GM06990 (cell line): Measurements from ENCODE around the gene NDUFB8.
"Not testable (repeated sequence)": the region's sequence is repeated elsewhere in the genome, so short reads cannot be mapped to it uniquely, and the experiment has no call there.

Experiments used
- DNase-seq: peaks from one replicate; pipeline ENCODE4 v3.0.0-alpha.2; 2011; ENCODE audit not compliant: insufficient read length; ENCODE audit errors: extremely low read depth
- H3K27me3 ChIP-seq: replicated peaks from 2 replicates; pipeline ENCODE4 v1.6.0; 2011; ENCODE audit warnings: low read length; ENCODE audit not compliant: control insufficient read depth, insufficient read depth
- H3K36me3 ChIP-seq: 2 replicates; pipeline ENCODE4 v1.5.1; 2011; ENCODE audit warnings: low read length; ENCODE audit not compliant: control insufficient read depth, insufficient read depth
- H3K4me3 ChIP-seq: replicated peaks from 2 replicates; pipeline ENCODE4 v1.5.1; 2011; ENCODE audit warnings: low read depth, mild to moderate bottlenecking, control low read depth, low read length
- TF ChIP-seq, protein P1 (sequence below): IDR thresholded peaks from 2 replicates; pipeline ENCODE4 v1.5.1; 2011; ENCODE audit warnings: low read length, control low read depth, mild to moderate bottlenecking, inconsistent platforms; ENCODE audit not compliant: insufficient read depth, poor library complexity, severe bottlenecking

Gene NDUFB8

DNA sequence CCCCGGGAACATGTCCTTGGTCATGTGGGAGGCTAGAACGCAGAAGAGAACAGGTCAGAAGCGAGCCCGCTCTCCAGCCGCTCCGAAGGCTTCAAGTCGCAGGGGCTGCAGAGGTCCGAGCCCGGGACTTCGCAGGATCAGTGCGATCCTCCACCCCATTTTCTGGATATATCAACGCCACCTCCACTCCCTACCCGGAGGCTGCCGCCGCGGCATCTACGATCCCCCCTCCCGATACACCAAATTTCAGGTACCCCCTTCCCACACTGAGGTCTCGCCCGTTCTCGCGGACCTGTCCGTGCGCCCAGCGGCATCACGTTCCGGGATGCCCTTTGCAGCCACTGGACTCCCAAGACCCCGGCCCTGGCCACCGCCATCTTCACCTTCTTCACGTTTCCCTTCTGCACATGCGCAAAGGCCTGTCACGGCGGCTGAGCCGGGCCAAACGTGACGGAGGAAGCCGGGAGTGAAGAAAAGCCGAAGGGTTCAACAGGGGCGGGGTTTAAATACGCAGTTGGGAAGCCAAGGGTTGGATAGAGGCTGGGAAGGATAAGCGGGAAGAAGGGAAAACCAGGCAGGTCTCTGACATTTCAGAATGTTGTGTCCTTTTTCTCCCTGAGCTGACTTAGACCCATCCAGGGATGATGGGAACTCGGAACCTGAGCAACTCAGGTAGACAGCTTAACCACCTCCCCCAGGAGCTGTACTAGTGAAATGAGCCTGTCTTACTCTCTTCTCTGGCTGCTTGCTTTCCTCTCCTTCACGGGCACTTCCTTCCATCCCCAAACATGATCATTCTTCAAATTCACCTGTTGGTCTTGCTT, at the start of gene NDUFB8:
Gene NDUFB8, minus strand, starts transcription at position 397 of the 824 bp plus-strand sequence. Its CDS starts 20 bp downstream, at position 377.
- H3K27me3 ChIP-seq = no peaks in the 10 kb centered on the region
- peak within 1 kb of the TSS; percentile 98 for H3K4me3 ChIP-seq
- peaks cover 12% of the 10 kb centered on the region for H3K36me3 ChIP-seq
- TF ChIP-seq, protein P1, sequence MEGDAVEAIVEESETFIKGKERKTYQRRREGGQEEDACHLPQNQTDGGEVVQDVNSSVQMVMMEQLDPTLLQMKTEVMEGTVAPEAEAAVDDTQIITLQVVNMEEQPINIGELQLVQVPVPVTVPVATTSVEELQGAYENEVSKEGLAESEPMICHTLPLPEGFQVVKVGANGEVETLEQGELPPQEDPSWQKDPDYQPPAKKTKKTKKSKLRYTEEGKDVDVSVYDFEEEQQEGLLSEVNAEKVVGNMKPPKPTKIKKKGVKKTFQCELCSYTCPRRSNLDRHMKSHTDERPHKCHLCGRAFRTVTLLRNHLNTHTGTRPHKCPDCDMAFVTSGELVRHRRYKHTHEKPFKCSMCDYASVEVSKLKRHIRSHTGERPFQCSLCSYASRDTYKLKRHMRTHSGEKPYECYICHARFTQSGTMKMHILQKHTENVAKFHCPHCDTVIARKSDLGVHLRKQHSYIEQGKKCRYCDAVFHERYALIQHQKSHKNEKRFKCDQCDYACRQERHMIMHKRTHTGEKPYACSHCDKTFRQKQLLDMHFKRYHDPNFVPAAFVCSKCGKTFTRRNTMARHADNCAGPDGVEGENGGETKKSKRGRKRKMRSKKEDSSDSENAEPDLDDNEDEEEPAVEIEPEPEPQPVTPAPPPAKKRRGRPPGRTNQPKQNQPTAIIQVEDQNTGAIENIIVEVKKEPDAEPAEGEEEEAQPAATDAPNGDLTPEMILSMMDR = no peak
- peak; percentile 81 for DNase-seq

DNA sequence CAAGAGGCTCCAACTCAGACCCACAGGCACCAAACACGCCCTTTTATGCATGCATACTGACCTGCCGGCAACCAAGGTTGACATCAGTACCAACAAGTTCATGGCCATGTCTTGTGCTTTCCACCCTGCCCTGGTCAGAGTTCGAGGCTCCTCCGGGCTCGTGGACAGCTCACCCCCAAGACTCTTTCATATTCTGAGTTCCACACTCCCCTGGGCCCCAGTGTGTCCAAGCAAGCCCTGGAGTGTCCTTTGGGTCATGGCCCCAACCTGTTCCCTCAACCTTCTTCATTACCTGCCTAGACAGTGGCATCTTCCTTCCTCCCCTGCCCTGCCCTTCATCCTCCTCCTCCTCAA, 46.6 kb upstream of the NDUFB8 start:
- H3K4me3 ChIP-seq = no peak overlapping the region
- H3K36me3 ChIP-seq = no peaks in the 10 kb centered on the region
- TF ChIP-seq, protein P1 = no peak
- no peaks in the 10 kb centered on the region; the same call in none of the 2 replicates for H3K27me3 ChIP-seq
- no peak for DNase-seq

DNA sequence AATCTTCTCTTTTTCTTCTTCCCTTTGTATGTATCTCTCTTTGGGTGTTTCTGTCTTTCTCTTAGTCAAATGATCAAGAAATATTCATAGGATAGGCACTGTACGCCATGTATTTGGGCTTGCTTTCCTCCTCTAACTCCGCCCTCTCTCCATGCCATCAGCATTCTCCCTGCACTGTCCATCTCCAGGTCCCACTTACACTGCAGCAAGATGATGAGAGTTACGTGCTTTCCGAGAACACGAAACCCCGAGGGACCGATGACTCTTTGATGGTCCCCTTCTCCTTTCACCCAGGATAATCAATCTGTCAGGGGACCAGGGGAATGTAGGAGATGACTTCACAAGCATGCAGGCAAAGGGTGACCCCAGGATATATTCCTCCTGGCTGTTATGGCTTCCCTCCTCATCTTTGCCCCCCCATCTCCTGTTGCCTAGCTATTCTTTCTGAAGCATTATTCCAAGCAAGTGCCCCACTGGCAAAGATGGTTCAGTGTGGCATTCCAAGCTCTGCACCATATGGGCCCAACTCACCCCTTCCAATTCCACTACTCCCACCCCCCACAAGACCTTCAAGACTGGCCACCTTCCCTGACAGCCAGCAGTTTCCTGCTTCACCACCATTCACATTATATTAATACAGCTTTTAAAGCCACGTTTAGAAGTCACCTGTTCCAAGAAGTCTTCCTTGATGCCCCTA, 46.1 kb upstream of the NDUFB8 start:
- Histone ChIP-seq H3K27me3 (no peaks in the 10 kb centered on the region; the same call in none of the 2 replicates), H3K4me3 (no peak overlapping the region), H3K36me3 (no peaks in the 10 kb centered on the region)
- TF ChIP-seq, protein P1 = no peak
- no peak for DNase-seq

DNA sequence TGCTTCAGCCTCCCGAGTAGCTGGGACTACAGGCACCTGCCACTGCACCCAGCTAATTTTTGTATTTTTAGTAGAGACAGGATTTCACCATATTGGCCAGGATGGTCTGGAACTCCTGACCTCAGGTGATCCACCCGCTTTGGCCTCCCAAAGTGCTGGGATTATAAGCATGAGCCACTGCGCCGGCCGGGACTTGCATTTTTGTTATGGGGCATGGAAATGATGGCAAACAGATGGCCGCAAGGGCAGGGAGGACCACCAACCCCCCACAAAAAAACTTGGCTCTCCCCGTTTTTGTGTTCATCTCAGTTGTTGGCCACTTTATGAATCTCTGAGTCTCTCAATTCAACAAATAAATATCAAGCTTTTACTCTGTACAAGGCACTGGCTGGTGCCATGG, 45.5 kb upstream of the NDUFB8 start:
- DNase-seq, H3K36me3 ChIP-seq, H3K27me3 ChIP-seq, H3K4me3 ChIP-seq: not testable (repeated sequence)

DNA sequence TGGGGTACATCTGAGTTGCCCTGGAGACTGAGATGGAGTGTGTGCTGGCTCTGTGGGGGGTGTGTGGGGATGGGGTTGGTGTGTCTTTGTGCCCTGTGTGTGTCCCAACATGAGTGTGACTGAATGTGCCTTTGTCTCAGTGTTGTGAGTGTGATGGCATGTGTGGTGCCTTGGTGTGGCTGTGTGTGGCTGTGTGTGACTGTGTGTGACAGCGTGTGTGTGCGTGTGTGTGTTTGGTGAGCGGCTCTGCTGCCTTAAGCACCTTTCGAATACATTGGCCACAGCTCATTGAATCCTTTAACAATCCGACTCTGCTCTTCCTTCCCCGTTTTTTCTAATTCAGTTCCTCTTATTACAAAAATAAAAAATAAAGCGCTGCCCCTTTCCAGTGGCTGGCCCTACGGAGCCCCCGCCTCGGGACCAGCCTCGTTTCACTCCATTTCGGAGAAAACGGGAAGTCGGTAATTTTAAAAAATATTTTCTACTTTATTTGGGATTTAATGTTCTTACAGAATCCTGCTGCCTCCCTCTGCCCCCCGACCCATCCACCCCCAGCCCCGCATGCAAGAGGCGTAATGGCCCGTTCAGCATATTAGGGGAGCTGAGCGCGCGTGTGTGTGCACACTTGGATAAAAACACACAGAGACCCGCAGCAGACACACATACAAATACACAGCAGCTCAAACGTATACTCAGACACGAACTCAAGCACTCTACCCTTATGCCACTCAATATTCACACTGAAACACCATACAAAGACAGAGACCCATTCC, 41.6 kb upstream of the NDUFB8 start:
- H3K27me3 ChIP-seq = no peaks in the 10 kb centered on the region; the same call in 1 of the 2 replicates
- DNase-seq = no peak

More for the DNA sequence above, 41.6 kb upstream of the NDUFB8 start:
- no peaks in the 10 kb centered on the region for H3K36me3 ChIP-seq
- H3K4me3 ChIP-seq = no peak overlapping the region
- TF ChIP-seq, protein P1 = no peak
